SK-N-SH (cell line): Measurements from ENCODE around the gene RPS27L. TPM values are rescaled to one million over a fixed set of nuclear protein-coding genes. Genes with fewer than 3 reads are reported as not detected.

Source experiments
- CTCF ChIA-PET: fragments of 300-600, 350-600 bp; formaldehyde crosslinking; extraction: SDS; loops from one replicate; lab custom pipeline; 2021; lab: Yijun Ruan, JAX
- POLR2A ChIA-PET: fragments of 350-600 bp; sonication (Branson Sonifier 250); formaldehyde crosslinking; extraction: SDS; loops from one replicate; lab custom pipeline; 2020; ENCODE audit warnings: antibody characterized with exemption, inconsistent platforms; lab: Yijun Ruan, JAX
- DNase-seq: peaks from one replicate; pipeline ENCODE4 v3.0.0; 2012
- H2AFZ ChIP-seq: fragments of 200-600 bp; sonication (generic); 2 replicates; pipeline ENCODE4 v1.8.1; 2016; ENCODE audit warnings: antibody characterized with exemption, mild to moderate bottlenecking, low read depth
- H3F3A ChIP-seq: fragments of 200-600 bp; sonication (generic); replicated peaks from 2 replicates; pipeline ENCODE3; 2016; ENCODE audit warnings: antibody characterized with exemption, mild to moderate bottlenecking; ENCODE audit not compliant: insufficient read depth
- H3K27ac ChIP-seq, 2 experiments: fragments of 200-500 bp in 1 of 2; fragments of 200-600 bp in 1 of 2; sonication (Bioruptor generic) in 1 of 2; sonication (generic), shearing (Covaris generic) in 1 of 2; 2 replicates each; pipeline versions ENCODE4 v1.5.1 to v1.6.1; 2014 to 2016; ENCODE audit warnings: low read depth in 2 of 2, inconsistent platforms in 1 of 2, low read length in 1 of 2, mild to moderate bottlenecking in 1 of 2, mixed read lengths in 1 of 2
- H3K27me3 ChIP-seq: fragments of 200-600 bp; sonication (generic), shearing (Covaris generic); 2 replicates; pipeline ENCODE4 v1.6.1; 2016; ENCODE audit warnings: mixed run types; ENCODE audit not compliant: insufficient read depth
- H3K36me3 ChIP-seq, 2 experiments: fragments of 200-500 bp in 1 of 2; fragments of 200-600 bp in 1 of 2; sonication (Bioruptor generic) in 1 of 2; sonication (generic) in 1 of 2; replicated peaks in 1 of 2; 2 replicates each; pipeline versions ENCODE3 to v1.5.1; 2014 to 2016; ENCODE audit warnings: low read length in 1 of 2, mild to moderate bottlenecking in 1 of 2; ENCODE audit not compliant: insufficient read depth in 2 of 2, control insufficient read depth in 1 of 2
- H3K4me1 ChIP-seq, 2 experiments: fragments of 200-500 bp in 1 of 2; fragments of 200-600 bp in 1 of 2; sonication (Bioruptor generic) in 1 of 2; sonication (generic), shearing (Covaris generic) in 1 of 2; 2 replicates each; pipeline versions ENCODE4 v1.5.1 to v1.6.1; 2014 to 2016; ENCODE audit warnings: low read depth in 1 of 2, low read length in 1 of 2, mixed run types in 1 of 2; ENCODE audit not compliant: insufficient read depth in 2 of 2, control insufficient read depth in 1 of 2
- H3K4me2 ChIP-seq: fragments of 200-600 bp; sonication (generic), shearing (Covaris generic); 2 replicates; pipeline ENCODE4 v1.6.1; 2017; ENCODE audit warnings: mixed run types
- H3K4me3 ChIP-seq, 2 experiments: fragments of 200-500 bp in 1 of 2; fragments of 200-600 bp in 1 of 2; sonication (Bioruptor generic) in 1 of 2; sonication (generic), shearing (Covaris generic) in 1 of 2; 2 replicates each; pipeline versions ENCODE4 v1.5.1 to v1.8.1; 2014 to 2016; ENCODE audit warnings: low read depth in 2 of 2, inconsistent platforms in 1 of 2, low read length in 1 of 2, mild to moderate bottlenecking in 1 of 2, mixed read lengths in 1 of 2, moderate library complexity in 1 of 2
- H3K79me2 ChIP-seq: fragments of 200-600 bp; sonication (generic); 2 replicates; pipeline ENCODE4 v1.8.1; 2017; ENCODE audit warnings: mild to moderate bottlenecking; ENCODE audit not compliant: insufficient read depth
- H3K9ac ChIP-seq: fragments of 200-600 bp; sonication (generic); 2 replicates; pipeline ENCODE4 v1.6.1; 2017; ENCODE audit warnings: mixed run types
- H3K9me2 ChIP-seq: fragments of 200-600 bp; sonication (generic); 2 replicates; pipeline ENCODE4 v1.6.1; 2017; ENCODE audit warnings: mixed run types
- H3K9me3 ChIP-seq: fragments of 200-600 bp; sonication (generic); 2 replicates; pipeline ENCODE4 v1.6.1; 2017; ENCODE audit warnings: mixed run types, mild to moderate bottlenecking, moderate library complexity
- H4K20me1 ChIP-seq: fragments of 200-600 bp; sonication (generic); 2 replicates; pipeline ENCODE4 v1.6.1; 2017; ENCODE audit warnings: mild to moderate bottlenecking, mixed run types; ENCODE audit not compliant: insufficient read depth
- CHD2 ChIP-seq: fragments of 150-350 bp; IDR thresholded peaks from 2 replicates; pipeline ENCODE4 v1.6.1; 2018; ENCODE audit warnings: low read length; ENCODE audit not compliant: partially characterized antibody
- CTCF ChIP-seq: fragments of 200-600 bp; sonication (generic); IDR thresholded peaks from 2 replicates; pipeline ENCODE4 v1.6.1; 2017; ENCODE audit warnings: antibody characterized with exemption, mild to moderate bottlenecking, moderate library complexity
- ELF1 ChIP-seq: IDR thresholded peaks from 2 replicates; pipeline ENCODE4 v1.4.0; 2012
- EZH2phosphoT487 ChIP-seq: fragments of 200-600 bp; sonication (generic); IDR thresholded peaks from 2 replicates; pipeline ENCODE4 v1.6.1; 2017; ENCODE audit warnings: low read depth, mixed run types, mild to moderate bottlenecking, antibody characterized with exemption, moderate library complexity, borderline replicate concordance
- FOSL2 ChIP-seq: IDR thresholded peaks from 2 replicates; pipeline ENCODE4 v1.4.0; 2012; ENCODE audit warnings: low read depth, mild to moderate bottlenecking, moderate library complexity, borderline replicate concordance
- FOXJ3 ChIP-seq: sonication (generic); formaldehyde crosslinking; IDR thresholded peaks from 2 replicates; pipeline ENCODE4 v1.5.1; 2020; ENCODE audit warnings: mild to moderate bottlenecking, missing genetic modification reagents
- FOXM1 ChIP-seq: IDR thresholded peaks from 2 replicates; pipeline ENCODE4 v1.4.0; 2012; ENCODE audit warnings: low read depth, mild to moderate bottlenecking
- GATA2 ChIP-seq: sonication (generic); formaldehyde crosslinking; IDR thresholded peaks from 2 replicates; pipeline ENCODE4 v1.5.0; 2020; ENCODE audit warnings: mild to moderate bottlenecking, missing genetic modification reagents
- JUND ChIP-seq: IDR thresholded peaks from 2 replicates; pipeline ENCODE4 v1.4.0; 2012
- MEF2A ChIP-seq: IDR thresholded peaks from 2 replicates; pipeline ENCODE4 v1.4.0; 2012; ENCODE audit warnings: low read depth, borderline replicate concordance
- MXI1 ChIP-seq: IDR thresholded peaks from 2 replicates; pipeline ENCODE4 v1.6.1; 2012; ENCODE audit warnings: mild to moderate bottlenecking, low read depth, low read length, improper control_type of control experiment
- NFIC ChIP-seq: IDR thresholded peaks from 2 replicates; pipeline ENCODE4 v1.4.0; 2012; ENCODE audit warnings: borderline replicate concordance
- PBX3 ChIP-seq: IDR thresholded peaks from 2 replicates; pipeline ENCODE4; 2012
- POLR2AphosphoS5 ChIP-seq: IDR thresholded peaks from 2 replicates; pipeline ENCODE4 v1.6.1; 2012; ENCODE audit warnings: low read depth, low read length
- REST ChIP-seq: IDR thresholded peaks from 2 replicates; pipeline ENCODE4 v1.6.1; 2012; ENCODE audit warnings: mild to moderate bottlenecking, low read depth, low read length, moderate library complexity
- SIN3A ChIP-seq: IDR thresholded peaks from 2 replicates; pipeline ENCODE4 v1.6.1; 2012; ENCODE audit warnings: low read depth, mild to moderate bottlenecking, low read length, moderate library complexity, borderline replicate concordance
- SMC3 ChIP-seq: IDR thresholded peaks from 2 replicates; pipeline ENCODE4 v1.6.1; 2012; ENCODE audit warnings: low read depth, low read length, improper control_type of control experiment
- TAF1 ChIP-seq: IDR thresholded peaks from 2 replicates; pipeline ENCODE4 v1.6.1; 2012; ENCODE audit warnings: low read depth, mild to moderate bottlenecking, low read length, moderate library complexity, borderline replicate concordance
- TEAD4 ChIP-seq: IDR thresholded peaks from 2 replicates; pipeline ENCODE4 v1.4.0; 2012; ENCODE audit warnings: mild to moderate bottlenecking, borderline replicate concordance; ENCODE audit not compliant: insufficient read depth
- USF2 ChIP-seq: fragments of 150-350 bp; IDR thresholded peaks from 2 replicates; pipeline ENCODE4 v1.6.1; 2017; ENCODE audit warnings: antibody characterized with exemption, low read length, low read depth, borderline replicate concordance
- WGBS: methylation state at CpG from one replicate; pipeline ENCODE4 v1.1.6; 2017; ENCODE audit warnings: low lambda C conversion rate; 5-methylcytosine and 5-hydroxymethylcytosine counted together
- polyA plus RNA-seq, 3 experiments: library from polyadenylated mRNA; depleted of rRNA; stranded (reverse); fragments of >200 nt; gene quantifications; 2 replicates each; pipeline ENCODE4 v1.2.3, GENCODE V29; 2012

RPS27L gene
- polyA plus RNA-seq, 1 of the 3 experiments (the other 2 are of a cell fraction), result 319 TPM

GRCh38 chr15:63163217-63163616, 5.9 kb upstream of the RPS27L start:
- Histone ChIP-seq H3K4me2 (no peak overlapping the region), H3K27ac (no peak overlapping the region), H3K4me1 (no peaks in the 10 kb centered on the region; a peak in 1 of 4 replicates), H3K79me2 (peaks cover 8% of the 10 kb centered on the region), H4K20me1 (no peaks in the 10 kb centered on the region), H3K9ac (no peak overlapping the region), H3F3A (peaks cover 7% of the 10 kb centered on the region), H3K4me3 (no peak overlapping the region), H3K36me3 (no peaks in the 10 kb centered on the region), H3K27me3 (no peaks in the 10 kb centered on the region), H3K9me3 (no peaks in the 10 kb centered on the region), H2AFZ (no peak overlapping the region), H3K9me2 (no peaks in the 10 kb centered on the region)
- DNase-seq, result no peak
- POLR2A ChIA-PET, result no interaction called here
- 74% methylated on average over 4 of the region's 4 CpGs for WGBS
- no peak for TF ChIP-seq REST
- no peak for TF ChIP-seq JUND
- TF ChIP-seq GATA2 (CRISPR knock-in tag), result no peak
- TF ChIP-seq FOXM1, result no peak
- TF ChIP-seq MXI1, result no peak
- no peak for TF ChIP-seq SMC3
- TF ChIP-seq CHD2, result no peak
- no peak for TF ChIP-seq MEF2A
- TF ChIP-seq FOXJ3 (CRISPR knock-in tag), result no peak
- TF ChIP-seq USF2, result no peak
- TF ChIP-seq TAF1, result no peak
- TF ChIP-seq PBX3, result no peak
- TF ChIP-seq SIN3A, result no peak
- no peak for TF ChIP-seq CTCF
- no peak for TF ChIP-seq POLR2AphosphoS5
- TF ChIP-seq ELF1, result no peak
- no peak for TF ChIP-seq FOSL2
- TF ChIP-seq NFIC, result no peak
- TF ChIP-seq EZH2phosphoT487, result no peak
- no peak for TF ChIP-seq TEAD4
- CTCF ChIA-PET, result no interaction called here
